SU-DHL-6 (cell line): Measurements from ENCODE around the gene MBD5.

ENCODE experiments used
- H2AFZ ChIP-seq: fragments of 200-600 bp; sonication (generic); 2 replicates; pipeline ENCODE4 v1.6.1; 2014; ENCODE audit warnings: low read depth, mild to moderate bottlenecking, moderate library complexity, mixed read lengths, antibody characterized with exemption, low read length; ENCODE audit not compliant: severe bottlenecking
- H3F3A ChIP-seq: fragments of 200-600 bp; shearing (Covaris generic); 2 replicates; pipeline ENCODE4 v1.6.0; 2016; ENCODE audit warnings: antibody characterized with exemption, mild to moderate bottlenecking; ENCODE audit not compliant: insufficient read depth
- H3K27ac ChIP-seq: fragments of 200-600 bp; sonication (generic); 2 replicates; pipeline ENCODE4 v1.5.1; 2016; ENCODE audit warnings: low read depth, mild to moderate bottlenecking, low read length, moderate library complexity, mixed read lengths
- H3K27me3 ChIP-seq: fragments of 200-600 bp; sonication (generic), shearing (Covaris generic); 2 replicates; pipeline ENCODE4 v1.6.0; 2014; ENCODE audit warnings: mild to moderate bottlenecking, low read length
- H3K36me3 ChIP-seq: fragments of 200-600 bp; sonication (generic); 2 replicates; pipeline ENCODE4 v1.6.1; 2014; ENCODE audit warnings: mild to moderate bottlenecking, low read length, mixed read lengths
- H3K4me2 ChIP-seq: fragments of 300-600, 200-600 bp; shearing (Covaris generic), sonication (generic); 2 replicates; pipeline ENCODE4 v1.6.0; 2014; ENCODE audit warnings: low read length, low read depth, mild to moderate bottlenecking; ENCODE audit not compliant: poor library complexity, severe bottlenecking
- H3K4me3 ChIP-seq: fragments of 200-600 bp; sonication (generic); 2 replicates; pipeline ENCODE4 v1.5.1; 2014; ENCODE audit warnings: antibody characterized with exemption, low read length, mild to moderate bottlenecking, mixed read lengths; ENCODE audit not compliant: insufficient read depth, poor library complexity, severe bottlenecking
- H3K79me2 ChIP-seq: fragments of 200-600 bp; sonication (generic); 2 replicates; pipeline ENCODE4 v1.6.1; 2014; ENCODE audit warnings: mild to moderate bottlenecking, low read length, moderate library complexity; ENCODE audit not compliant: insufficient read depth
- H3K9ac ChIP-seq: fragments of 200-600 bp; sonication (generic); 2 replicates; pipeline ENCODE4 v1.7.0; 2014; ENCODE audit warnings: mild to moderate bottlenecking, low read length
- H3K9me2 ChIP-seq: fragments of 200-600 bp; sonication (generic); replicated peaks from 2 replicates; pipeline ENCODE4 v1.6.1; 2014; ENCODE audit warnings: low read length; ENCODE audit not compliant: insufficient read depth
- H3K9me3 ChIP-seq: fragments of 200-600 bp; sonication (generic); 2 replicates; pipeline ENCODE4 v1.6.1; 2014; ENCODE audit warnings: low read length, mixed read lengths; ENCODE audit not compliant: insufficient read depth
- H4K20me1 ChIP-seq: fragments of 200-600 bp; sonication (generic); 2 replicates; pipeline ENCODE4 v1.6.1; 2014; ENCODE audit warnings: low read depth, mild to moderate bottlenecking, antibody characterized with exemption, low read length, moderate library complexity, mixed read lengths
- CTCF ChIP-seq: fragments of 200-600 bp; sonication (generic); IDR thresholded peaks from one replicate; pipeline ENCODE4 v1.5.1; 2017; ENCODE audit warnings: antibody characterized with exemption, mild to moderate bottlenecking, low read length, moderate library complexity; ENCODE audit not compliant: insufficient read depth, poor library complexity, severe bottlenecking
- EZH2phosphoT487 ChIP-seq: fragments of 200-600 bp; sonication (generic), shearing (Covaris generic); conservative IDR thresholded peaks from 2 replicates; pipeline ENCODE4 v1.6.1; 2018; ENCODE audit warnings: mild to moderate bottlenecking, antibody characterized with exemption, low read length, moderate library complexity, mixed read lengths

MBD5 gene

DNA sequence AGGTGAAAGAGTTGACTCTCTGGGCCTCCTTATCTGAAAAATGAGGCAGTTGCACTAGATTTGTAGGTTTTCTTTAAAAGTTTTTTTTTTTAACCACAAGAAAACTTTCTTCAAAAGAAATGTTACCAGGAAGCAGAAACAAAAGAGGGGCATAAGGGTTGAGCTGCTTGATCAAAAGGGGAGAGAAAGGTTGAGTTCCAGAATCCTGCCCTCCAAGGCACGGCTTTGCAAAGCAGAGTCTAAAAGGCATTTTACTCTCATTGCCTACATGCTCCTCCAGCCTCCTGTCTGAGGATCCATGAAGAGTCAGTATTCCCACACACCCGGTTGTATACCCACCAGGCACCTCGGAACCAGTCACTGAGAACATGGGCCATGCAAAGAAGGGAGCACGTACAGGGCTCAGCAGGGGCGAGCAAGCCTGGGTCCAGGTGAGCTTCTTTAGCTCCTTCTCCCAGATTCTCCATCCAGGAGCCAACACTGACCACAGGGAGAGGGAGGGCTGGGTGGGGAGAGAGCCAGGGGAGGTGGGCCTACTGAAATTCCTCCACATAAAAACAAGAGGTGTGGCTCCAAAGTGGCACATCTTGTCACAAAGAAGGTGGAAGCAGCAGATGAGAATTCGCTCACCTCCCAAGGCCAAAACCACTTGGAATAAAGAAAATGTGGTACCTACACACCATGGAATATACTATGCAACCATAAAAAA lies 507.6 kb downstream of the MBD5 start:
- Histone ChIP-seq H3K79me2 (no peaks in the 10 kb centered on the region), H3K27me3 (no peaks in the 10 kb centered on the region), H3K9me3 (no peaks in the 10 kb centered on the region), H3K4me3 (no peak overlapping the region), H3F3A (no peaks in the 10 kb centered on the region), H4K20me1 (no peaks in the 10 kb centered on the region), H3K27ac (no peak overlapping the region), H3K9ac (no peak overlapping the region), H2AFZ (no peak overlapping the region), H3K4me2 (no peak overlapping the region), H3K9me2 (no peaks in the 10 kb centered on the region), H3K36me3 (no peaks in the 10 kb centered on the region)
- TF ChIP-seq CTCF (no peak), EZH2phosphoT487 (no peak)

DNA sequence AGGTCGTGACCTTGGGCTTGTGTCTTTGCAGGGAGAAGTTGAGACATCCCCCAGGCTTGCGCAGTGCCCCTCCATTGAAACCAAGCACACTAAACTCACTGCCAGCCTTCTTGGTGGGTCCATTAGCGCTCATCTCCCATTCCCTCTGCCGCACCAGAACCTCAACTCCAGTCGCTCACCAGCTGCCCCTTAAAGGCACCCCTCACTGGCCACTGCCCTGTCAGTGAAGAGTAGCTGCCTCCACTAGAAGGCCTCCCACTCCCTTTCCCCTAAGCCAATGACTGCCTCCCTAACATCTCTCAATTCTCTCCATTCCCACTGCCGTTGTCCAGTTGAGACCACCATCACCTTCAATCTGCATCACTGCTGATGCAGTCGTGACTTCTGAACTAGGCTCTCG lies 508.9 kb downstream of the MBD5 start:
- Histone ChIP-seq H3K27me3 (no peaks in the 10 kb centered on the region), H3K9ac (no peak overlapping the region), H3K4me3 (no peak overlapping the region), H3K9me3 (no peaks in the 10 kb centered on the region), H2AFZ (no peak overlapping the region), H4K20me1 (no peaks in the 10 kb centered on the region), H3K36me3 (no peaks in the 10 kb centered on the region), H3K27ac (no peak overlapping the region), H3K4me2 (no peak overlapping the region), H3K9me2 (no peaks in the 10 kb centered on the region), H3F3A (no peaks in the 10 kb centered on the region), H3K79me2 (no peaks in the 10 kb centered on the region)
- no peak for TF ChIP-seq EZH2phosphoT487
- no peak for TF ChIP-seq CTCF

GRCh38 chr2:148530350-148530749 lies 509.5 kb downstream of the MBD5 start:
- Histone ChIP-seq H3K36me3 (no peaks in the 10 kb centered on the region), H3K9me3 (no peaks in the 10 kb centered on the region), H3K9ac (no peak overlapping the region), H4K20me1 (no peaks in the 10 kb centered on the region), H3K4me2 (no peak overlapping the region), H3K4me3 (no peak overlapping the region), H2AFZ (no peak overlapping the region), H3K27ac (no peak overlapping the region), H3K27me3 (no peaks in the 10 kb centered on the region), H3K9me2 (no peaks in the 10 kb centered on the region), H3K79me2 (no peaks in the 10 kb centered on the region), H3F3A (no peaks in the 10 kb centered on the region)
- TF ChIP-seq EZH2phosphoT487 (no peak), CTCF (no peak)
